Colonic mucosa (tissue), 4 donors: ENCODE data around the gene SPTBN1. TPM values are rescaled to one million over a fixed set of nuclear protein-coding genes. Genes with fewer than 3 reads are reported as not detected.

ENCODE experiments used
- DNase-seq: peaks from one replicate; pipeline ENCODE4 v3.0.0-alpha.2; 2020
- H3K27ac ChIP-seq: fragments of 200-600 bp; one replicate; pipeline ENCODE4 v1.8.0; 2021
- H3K27me3 ChIP-seq: fragments of 200-600 bp; one replicate; pipeline ENCODE4 v1.8.0; 2021
- H3K36me3 ChIP-seq: fragments of 200-600 bp; one replicate; pipeline ENCODE4 v1.8.0; 2021
- H3K4me1 ChIP-seq: fragments of 200-600 bp; one replicate; pipeline ENCODE4 v1.8.0; 2021; ENCODE audit warnings: mild to moderate bottlenecking
- H3K4me3 ChIP-seq: fragments of 200-600 bp; one replicate; pipeline ENCODE4 v1.8.0; 2021
- H3K9ac ChIP-seq, 2 donors: one replicate each; pipeline ENCODE4 v1.7.0; 2013; ENCODE audit warnings: control low read depth in 2 of 2, low read depth in 2 of 2, low read length in 2 of 2
- H3K9me3 ChIP-seq: fragments of 200-600 bp; one replicate; pipeline ENCODE4 v1.8.0; 2021
- intact Hi-C: fragments of 100-400 bp; cut with DNase I; formaldehyde crosslinking; loops from one replicate; pipeline ENCODE4 v1.14.1; 2022
- total RNA-seq, 2 donors: library from RNA; stranded (reverse); fragmentation: NEBNext Ultra II Directional in 1 of 2; extraction: Animal tissue kit (Norgen Biotek cat#: 25700) in 1 of 2; gene quantifications; one replicate each; pipeline ENCODE4 v1.2.1, GENCODE V29; 2021
- TF ChIP-seq, protein P1 (sequence below): fragments of 200-600 bp; IDR thresholded peaks from one replicate; pipeline ENCODE4 v1.8.0; 2022; ENCODE audit warnings: antibody characterized with exemption, mild to moderate bottlenecking
- donor health status: healthy.
- donor health status: DM: no; HTN: no; CAD: no.
- donor health status: DM: no; HTN: no; CAD: no.

The SPTBN1 gene
- total RNA-seq, 2 donors from 2014 or later, result 325 to 338 TPM

DNA sequence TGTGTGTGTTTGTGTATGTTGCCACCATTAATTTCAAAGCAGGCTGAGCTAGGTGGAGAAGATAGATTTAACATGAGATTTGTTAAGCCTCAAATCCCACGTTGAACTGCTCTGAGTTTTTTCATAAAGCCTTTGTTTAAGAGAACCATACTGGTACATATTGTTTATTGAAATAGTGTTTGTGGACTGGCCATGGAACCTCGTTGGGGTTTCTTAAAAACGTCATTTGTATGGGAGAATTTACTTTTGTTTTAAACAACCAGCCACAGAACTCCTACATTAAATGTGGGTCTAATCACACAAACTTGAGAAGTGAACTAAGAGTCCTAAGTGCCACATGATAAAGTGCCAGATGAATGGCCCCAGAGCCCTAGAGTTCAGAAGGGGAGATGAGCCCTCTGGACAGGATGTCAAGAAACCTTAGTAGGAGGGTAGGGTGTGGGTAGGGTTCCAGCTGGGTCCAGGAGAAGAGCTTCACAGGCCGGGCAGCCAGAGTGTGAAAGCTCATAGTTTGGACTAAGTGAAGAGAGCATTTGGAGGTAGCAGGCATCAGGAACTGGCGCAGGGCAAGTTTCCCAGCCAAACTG lies 146.7 kb downstream of the SPTBN1 start:
- no peaks in the 10 kb centered on the region for H3K27me3 ChIP-seq
- no peak overlapping the region for H3K4me3 ChIP-seq
- intact Hi-C loops, result loop anchor here (10.0 kb wide), 1 partner anchor 68 kb away; no protein-coding TSS in a partner anchor
- H3K36me3 ChIP-seq, result no peaks in the 10 kb centered on the region
- H3K4me1 ChIP-seq, result peaks cover 25% of the 10 kb centered on the region
- peak overlapping the region; percentile 34 for H3K27ac ChIP-seq
- H3K9ac ChIP-seq, result no peak overlapping the region
- no peak for DNase-seq
- no peaks in the 10 kb centered on the region for H3K9me3 ChIP-seq
- TF ChIP-seq, protein P1, sequence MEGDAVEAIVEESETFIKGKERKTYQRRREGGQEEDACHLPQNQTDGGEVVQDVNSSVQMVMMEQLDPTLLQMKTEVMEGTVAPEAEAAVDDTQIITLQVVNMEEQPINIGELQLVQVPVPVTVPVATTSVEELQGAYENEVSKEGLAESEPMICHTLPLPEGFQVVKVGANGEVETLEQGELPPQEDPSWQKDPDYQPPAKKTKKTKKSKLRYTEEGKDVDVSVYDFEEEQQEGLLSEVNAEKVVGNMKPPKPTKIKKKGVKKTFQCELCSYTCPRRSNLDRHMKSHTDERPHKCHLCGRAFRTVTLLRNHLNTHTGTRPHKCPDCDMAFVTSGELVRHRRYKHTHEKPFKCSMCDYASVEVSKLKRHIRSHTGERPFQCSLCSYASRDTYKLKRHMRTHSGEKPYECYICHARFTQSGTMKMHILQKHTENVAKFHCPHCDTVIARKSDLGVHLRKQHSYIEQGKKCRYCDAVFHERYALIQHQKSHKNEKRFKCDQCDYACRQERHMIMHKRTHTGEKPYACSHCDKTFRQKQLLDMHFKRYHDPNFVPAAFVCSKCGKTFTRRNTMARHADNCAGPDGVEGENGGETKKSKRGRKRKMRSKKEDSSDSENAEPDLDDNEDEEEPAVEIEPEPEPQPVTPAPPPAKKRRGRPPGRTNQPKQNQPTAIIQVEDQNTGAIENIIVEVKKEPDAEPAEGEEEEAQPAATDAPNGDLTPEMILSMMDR, result no peak

DNA sequence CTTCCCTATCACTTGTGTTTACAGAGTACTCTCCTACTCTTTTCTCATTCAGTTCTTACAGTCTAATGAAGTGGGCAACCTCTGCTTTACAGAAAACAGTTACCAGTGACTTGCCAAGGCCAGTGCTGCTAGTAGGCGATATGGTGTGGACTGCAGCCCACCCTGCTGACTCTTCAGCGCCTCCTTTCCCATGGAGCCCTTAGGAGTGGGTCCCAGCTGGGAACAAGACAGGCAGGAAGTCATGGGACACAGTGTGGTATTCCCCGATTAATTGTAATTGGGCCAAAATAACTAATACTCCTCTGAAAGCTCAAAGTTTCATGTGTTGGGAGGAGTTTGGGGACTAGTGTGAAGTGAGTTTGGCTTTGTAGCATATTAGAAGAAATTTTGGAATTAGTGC lies 147.2 kb downstream of the SPTBN1 start:
- Histone ChIP-seq H3K27ac (peak overlapping the region; percentile 34), H3K9ac (no peak overlapping the region), H3K9me3 (no peaks in the 10 kb centered on the region), H3K36me3 (no peaks in the 10 kb centered on the region), H3K4me1 (peaks cover 25% of the 10 kb centered on the region), H3K4me3 (no peak overlapping the region), H3K27me3 (no peaks in the 10 kb centered on the region)
- intact Hi-C loops, result loop anchor here (10.0 kb wide), 1 partner anchor 69 kb away; no protein-coding TSS in a partner anchor
- TF ChIP-seq, protein P1, result no peak
- DNase-seq, result no peak

DNA sequence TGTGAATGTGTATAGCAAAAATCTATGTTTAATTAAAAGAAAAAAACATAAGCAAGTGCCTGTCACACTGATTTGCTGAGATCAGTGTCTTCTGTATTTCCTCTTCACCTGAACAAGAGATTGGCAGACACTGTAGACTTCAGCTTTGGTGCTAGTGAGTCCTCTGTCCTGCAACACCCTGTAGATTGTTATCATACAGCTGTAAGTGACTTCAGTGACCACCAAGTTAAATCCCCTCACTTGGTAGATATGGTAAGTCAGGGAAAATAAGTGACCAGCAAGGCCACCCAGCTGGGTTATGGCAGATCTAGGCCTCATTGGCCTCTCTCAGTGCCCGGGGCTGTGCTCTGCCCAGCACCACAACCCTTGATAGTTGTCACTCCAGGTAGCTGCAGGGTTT lies 147.7 kb downstream of the SPTBN1 start:
- no peak overlapping the region for H3K9ac ChIP-seq
- peak overlapping the region; percentile 34 for H3K27ac ChIP-seq
- no peaks in the 10 kb centered on the region for H3K27me3 ChIP-seq
- TF ChIP-seq, protein P1, result no peak
- H3K4me3 ChIP-seq, result no peak overlapping the region
- no peaks in the 10 kb centered on the region for H3K36me3 ChIP-seq
- intact Hi-C loops, result loop anchor here (10.0 kb wide), 1 partner anchor 69 kb away; no protein-coding TSS in a partner anchor
- H3K9me3 ChIP-seq, result no peaks in the 10 kb centered on the region
- DNase-seq, result no peak
- peaks cover 25% of the 10 kb centered on the region for H3K4me1 ChIP-seq

DNA sequence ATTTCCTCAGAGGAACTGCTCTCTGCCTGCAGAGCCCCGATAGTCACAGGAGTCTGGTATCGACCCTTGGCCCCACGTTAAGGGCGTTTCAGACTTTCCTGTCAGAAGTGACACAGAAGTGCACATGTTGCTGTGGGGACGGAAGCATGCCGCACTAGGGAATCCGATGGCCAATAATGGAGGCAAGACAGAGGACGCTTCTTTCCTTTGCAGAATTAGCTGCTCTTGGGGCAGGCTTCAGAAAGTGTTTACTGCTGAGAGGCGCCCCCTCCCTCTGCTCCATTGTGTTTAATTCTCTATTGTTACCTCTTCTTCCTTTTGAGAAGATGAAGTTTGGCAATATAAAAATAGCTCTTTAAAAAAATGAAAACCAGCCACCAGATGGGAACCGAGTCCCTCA lies 148.7 kb downstream of the SPTBN1 start:
- TF ChIP-seq, protein P1, result no peak
- no peaks in the 10 kb centered on the region for H3K36me3 ChIP-seq
- intact Hi-C loops, result loop anchor here (10.0 kb wide), 1 partner anchor 70 kb away; no protein-coding TSS in a partner anchor
- no peak overlapping the region for H3K9ac ChIP-seq
- H3K27me3 ChIP-seq, result no peaks in the 10 kb centered on the region
- no peak for DNase-seq
- H3K4me1 ChIP-seq, result peaks cover 17% of the 10 kb centered on the region
- H3K4me3 ChIP-seq, result no peak overlapping the region
- no peak overlapping the region for H3K27ac ChIP-seq
- no peaks in the 10 kb centered on the region for H3K9me3 ChIP-seq

DNA sequence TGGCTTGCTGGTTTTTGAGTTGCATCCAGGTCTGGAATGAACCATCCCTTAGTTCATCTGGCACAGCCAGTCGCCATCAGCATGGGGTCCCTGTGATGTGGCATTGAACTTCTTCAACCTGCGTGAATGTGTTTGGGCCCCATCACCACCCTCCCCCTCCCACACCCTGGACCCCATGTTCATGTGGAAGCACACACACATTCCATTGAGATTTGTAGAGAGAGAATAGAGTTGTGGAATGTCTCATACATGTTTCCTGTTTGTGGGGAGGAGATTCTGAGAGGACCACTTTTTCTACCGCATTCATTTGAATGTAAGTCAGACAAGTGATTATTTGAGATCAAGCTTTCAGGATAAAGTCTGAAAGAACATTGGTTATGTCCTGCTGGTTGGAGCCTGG lies 149.7 kb downstream of the SPTBN1 start:
- Histone ChIP-seq H3K4me1 (peaks cover 19% of the 10 kb centered on the region), H3K9ac (no peak overlapping the region), H3K27me3 (no peaks in the 10 kb centered on the region), H3K36me3 (no peaks in the 10 kb centered on the region), H3K9me3 (no peaks in the 10 kb centered on the region), H3K27ac (no peak overlapping the region), H3K4me3 (no peak overlapping the region)
- TF ChIP-seq, protein P1, result no peak
- intact Hi-C loops, result loop anchor here (10.0 kb wide), 1 partner anchor 71 kb away; no protein-coding TSS in a partner anchor
- no peak for DNase-seq
